Psoas muscle (tissue), 8 donors: Measurements from ENCODE around the gene CCDC187. TPM values are rescaled to one million over a fixed set of nuclear protein-coding genes. Genes with fewer than 3 reads are reported as not detected.

Experiments
- ATAC-seq, 4 donors: fragments of 200-7000 bp; cut with Tn5 transposase; one replicate each; pipeline ENCODE4 v1.9.1; 2020; ENCODE audit warnings: moderate library complexity in 3 of 4, mild to moderate bottlenecking in 2 of 4
- DNase-seq, 2 donors: peaks; one replicate each; pipeline ENCODE4 v3.0.0-alpha.2; 2020
- H3K27ac ChIP-seq: fragments of 200-600 bp; one replicate; pipeline ENCODE4 v1.8.0; 2022
- H3K27me3 ChIP-seq, 3 donors: fragments of 200-600 bp in 1 of 3; one replicate each; pipeline versions ENCODE4 v1.6.1 to v1.8.0; 2013 to 2022; ENCODE audit warnings: low read length in 2 of 3, mild to moderate bottlenecking in 2 of 3, moderate library complexity in 1 of 3; ENCODE audit not compliant: insufficient read depth in 3 of 3
- H3K36me3 ChIP-seq, 2 donors: fragments of 200-600 bp in 1 of 2; one replicate each; pipeline versions ENCODE4 v1.6.1 to v1.8.0; 2013 to 2022; ENCODE audit warnings: low read depth in 1 of 2, mild to moderate bottlenecking in 1 of 2, moderate library complexity in 1 of 2; ENCODE audit not compliant: insufficient read depth in 1 of 2
- H3K4me1 ChIP-seq: fragments of 200-600 bp; one replicate; pipeline ENCODE4 v1.8.0; 2022
- H3K4me3 ChIP-seq: fragments of 200-600 bp; one replicate; pipeline ENCODE4 v1.8.0; 2022; ENCODE audit warnings: mild to moderate bottlenecking
- H3K9me3 ChIP-seq: fragments of 200-600 bp; one replicate; pipeline ENCODE4 v1.8.0; 2022
- CTCF ChIP-seq: fragments of 200-600 bp; IDR thresholded peaks from one replicate; pipeline ENCODE4 v1.8.0; 2022; ENCODE audit warnings: antibody characterized with exemption
- WGBS, 3 donors: extraction: QIAGEN DNeasy Blood & Tissue Kit; methylation state at CpG; one replicate each; pipeline versions ENCODE4 v1.1.6 to v1.1.7; 2013; 5-methylcytosine and 5-hydroxymethylcytosine counted together
- intact Hi-C, 2 donors: fragments of 100-400 bp; cut with DNase I; formaldehyde crosslinking; loops; one replicate each; pipeline versions ENCODE4 v1.11.0 to v1.14.2; 2022
- polyA plus RNA-seq, 3 donors: library from polyadenylated mRNA; stranded (reverse); fragments of 200-250 nt; gene quantifications; one replicate each; pipeline ENCODE4 v1.2.3, GENCODE V29; 2013
- total RNA-seq, 4 donors: library from RNA; stranded (reverse); fragmentation: NEBNext Ultra II Directional in 2 of 4; extraction: Animal tissue kit (Norgen Biotek cat#: 25700) in 2 of 4; gene quantifications; one replicate each; pipeline versions ENCODE4 v1.2.1 to v1.2.4, GENCODE V29; 2021 to 2023
- donor health status: healthy with polysubstance abuse.
- donor health status: DM: no; HTN: no; CAD: no; lungs with moderate emphysema.
- donor health status: Bipolar disorder and iron deficiency.
- donor health status: healthy.
- donor health status: DM: yes; HTN: yes; CAD: no.
- donor health status: DM: no; HTN: no; CAD: no.
- donor health status: DM: no; HTN: no; CAD: no.
- donor health status: DM: yes; HTN: yes; CAD: no.

Gene CCDC187
- total and polyA plus RNA-seq, 7 donors = not detected

GRCh38 chr9:136264031-136264430 is 39.9 kb downstream of the CCDC187 start:
- Histone ChIP-seq H3K36me3 (no peaks in the 10 kb centered on the region), H3K9me3 (no peaks in the 10 kb centered on the region), H3K4me3 (no peak overlapping the region), H3K27me3 (peaks cover 0 to 42% (median 0%) of the 10 kb centered on the region in 3 donors), H3K27ac (no peak overlapping the region), H3K4me1 (no peaks in the 10 kb centered on the region)
- intact Hi-C loops = no loop called here
- DNase-seq (no peak), ATAC-seq (no peak)
- TF ChIP-seq CTCF = no peak
- 77 to 78% (median 77%) methylated on average over 18 to 19 of the region's 19 CpGs for WGBS, 3 donors

- 85 to 100% (median 88%) methylated on average over 3 to 6 of the region's 6 CpGs for WGBS, 3 donors
- intact Hi-C loops = no loop called here
- H3K27me3 ChIP-seq = peaks cover 0 to 38% (median 6%) of the 10 kb centered on the region in 3 donors
- no peaks in the 10 kb centered on the region for H3K36me3 ChIP-seq
- ATAC-seq = no peak
- TF ChIP-seq CTCF = no peak
- H3K4me3 ChIP-seq = no peak overlapping the region
- H3K9me3 ChIP-seq = no peaks in the 10 kb centered on the region
- H3K4me1 ChIP-seq = no peaks in the 10 kb centered on the region
- H3K27ac ChIP-seq = no peak overlapping the region
- no peak for DNase-seq
These were observed 41.2 kb downstream of the CCDC187 start for GRCh38 chr9:136262671-136263178.

- DNase-seq (no peak), ATAC-seq (no peak)
- no peaks in the 10 kb centered on the region for H3K4me1 ChIP-seq
- H3K4me3 ChIP-seq = no peak overlapping the region
- no peaks in the 10 kb centered on the region for H3K9me3 ChIP-seq
- TF ChIP-seq CTCF = no peak
- intact Hi-C loops = no loop called here
- H3K27me3 ChIP-seq = peaks cover 0 to 36% (median 6%) of the 10 kb centered on the region in 3 donors
- H3K27ac ChIP-seq = no peak overlapping the region
- H3K36me3 ChIP-seq = no peaks in the 10 kb centered on the region
- WGBS, 3 donors = 77 to 81% (median 79%) methylated on average over 26 to 28 of the region's 28 CpGs
These were observed 42.0 kb downstream of the CCDC187 start for GRCh38 chr9:136261686-136262430.

GRCh38 chr9:136260936-136261472 is 42.9 kb downstream of the CCDC187 start:
- H3K27ac ChIP-seq = no peak overlapping the region
- no peak for TF ChIP-seq CTCF
- 78 to 83% (median 83%) methylated on average over 20 of the region's 20 CpGs for WGBS, 3 donors
- no peaks in the 10 kb centered on the region for H3K4me1 ChIP-seq
- H3K4me3 ChIP-seq = no peak overlapping the region
- no peaks in the 10 kb centered on the region for H3K9me3 ChIP-seq
- peaks cover 0 to 42% (median 7%) of the 10 kb centered on the region in 3 donors for H3K27me3 ChIP-seq
- DNase-seq = no peak
- ATAC-seq = no peak
- H3K36me3 ChIP-seq = no peaks in the 10 kb centered on the region
- intact Hi-C loops = no loop called here
